Transverse colon (tissue), 3 donors: ENCODE data around the gene CALML6.

Experiments used
- CTCF ChIP-seq, 5 experiments: fragments of 200-600 bp in 3 of 5; fragments of 450-650 bp in 2 of 5; sonication (generic) in 3 of 5; IDR thresholded peaks; 1 replicate in 2 of 5; 2 replicates in 3 of 5; pipeline ENCODE4 v1.5.1; 2016 to 2017; ENCODE audit warnings: antibody characterized with exemption in 5 of 5, inconsistent platforms in 3 of 5, mild to moderate bottlenecking in 2 of 5, moderate library complexity in 1 of 5
- POLR2A ChIP-seq: fragments of 450-650 bp; IDR thresholded peaks from one replicate; pipeline ENCODE4 v1.6.1; 2016; ENCODE audit warnings: antibody characterized with exemption, mild to moderate bottlenecking, moderate library complexity

- TF ChIP-seq CTCF (IDR thresholded peaks at IDR 0.05) = no peak
- TF ChIP-seq POLR2A = no peak
These were observed 16.7 kb upstream of the CALML6 start for GRCh38 chr1:1898246-1898933.
